ENCODE measurements around the gene UBR4.

The UBR4 gene

DNA sequence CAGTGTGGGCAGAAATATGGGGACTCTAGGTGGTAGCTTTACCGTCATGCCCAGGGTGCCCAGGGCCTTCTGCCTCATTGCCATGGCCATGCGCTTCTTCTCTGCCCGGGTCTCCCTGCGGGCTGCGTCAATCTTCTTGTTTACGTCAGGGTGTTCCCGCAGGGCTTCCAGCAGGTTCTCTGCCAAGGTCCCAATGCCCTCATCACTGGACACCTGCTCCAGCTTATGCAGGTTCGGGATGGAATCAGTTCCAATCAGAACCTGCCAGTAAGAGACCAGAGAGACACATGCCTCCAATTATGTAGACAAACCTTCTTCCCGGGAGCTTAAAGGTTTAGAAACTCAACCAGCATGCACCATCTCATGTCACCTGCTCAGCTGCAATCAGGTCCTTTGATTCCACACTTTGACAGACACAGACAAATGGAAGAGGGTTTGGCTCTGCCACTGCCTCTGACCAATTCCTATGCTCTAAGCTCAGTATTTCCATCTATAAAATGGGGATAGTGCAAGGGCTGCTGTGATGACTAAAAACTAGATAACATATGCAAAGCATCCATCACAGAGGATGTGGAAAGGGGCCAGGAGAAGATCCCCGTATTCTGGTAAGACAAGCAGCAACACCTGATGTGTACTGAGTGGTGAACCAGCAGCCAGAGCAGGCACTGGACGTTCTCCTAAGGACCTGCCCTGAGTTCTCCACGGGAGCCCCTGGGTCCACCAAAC, 121.2 kb downstream of the UBR4 start:
- H4K20me1 ChIP-seq: no peaks in the 10 kb centered on the region
- H3K9me3 ChIP-seq: no peaks in the 10 kb centered on the region
- no peaks in the 10 kb centered on the region for H3K4me1 ChIP-seq
- H3K36me3 ChIP-seq: peaks cover 99% of the 10 kb centered on the region
- H3K4me3 ChIP-seq: no peak overlapping the region
- H3K27me3 ChIP-seq: no peaks in the 10 kb centered on the region
- no peak overlapping the region for H3K27ac ChIP-seq
- no peak for TF ChIP-seq Cebpa-rat (IDR thresholded peaks at IDR 0.05)
- H3K9ac ChIP-seq: no peak overlapping the region
- H3K4me2 ChIP-seq: no peak overlapping the region

DNA sequence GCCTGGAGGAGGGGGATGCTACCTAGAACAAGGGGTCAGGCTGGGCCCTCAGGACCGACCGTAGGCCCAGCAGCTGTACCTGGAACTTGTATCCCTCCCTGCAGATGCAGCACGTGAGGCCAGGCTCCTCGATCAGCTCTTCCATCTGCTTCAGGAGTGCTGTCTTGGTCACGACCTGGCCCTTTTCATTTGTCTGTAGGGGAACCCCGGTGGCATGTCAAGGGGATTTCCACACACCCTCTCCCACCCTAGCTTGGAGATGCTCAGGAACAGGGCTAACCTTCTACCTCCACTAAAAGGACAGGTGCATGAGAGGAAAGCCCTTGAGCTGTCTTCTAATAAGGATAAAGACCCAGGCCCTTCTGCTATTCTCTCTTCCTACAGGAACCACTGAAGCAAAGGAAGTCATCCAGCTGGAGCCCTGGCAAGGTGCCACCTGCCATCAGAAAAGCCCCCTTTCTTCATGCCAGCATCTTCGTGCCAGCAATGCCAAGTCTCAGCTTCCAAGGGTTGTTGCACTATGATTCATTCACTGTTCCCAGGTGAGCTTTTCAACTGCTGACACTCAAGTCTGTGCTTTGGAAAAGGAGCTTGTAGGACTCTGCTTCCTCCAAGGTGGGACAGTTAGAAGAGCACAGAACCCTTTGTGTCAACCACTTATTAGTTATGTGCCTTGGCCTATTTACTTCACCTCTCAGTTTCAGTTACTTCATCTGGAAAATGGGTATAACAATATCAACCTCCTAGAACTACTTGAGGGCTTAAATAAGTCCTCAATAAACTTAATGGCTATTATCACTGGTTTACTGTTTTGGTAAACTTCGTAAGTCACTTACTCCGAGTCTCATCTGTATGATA, 122.1 kb downstream of the UBR4 start:
- H3K9me3 ChIP-seq: no peaks in the 10 kb centered on the region
- no peak overlapping the region for H3K4me2 ChIP-seq
- H3K36me3 ChIP-seq: peaks cover 99% of the 10 kb centered on the region
- H4K20me1 ChIP-seq: no peaks in the 10 kb centered on the region
- H3K27ac ChIP-seq: no peak overlapping the region
- H3K27me3 ChIP-seq: no peaks in the 10 kb centered on the region
- no peak for TF ChIP-seq Cebpa-rat (IDR thresholded peaks at IDR 0.05)
- no peaks in the 10 kb centered on the region for H3K4me1 ChIP-seq
- H3K9ac ChIP-seq: no peak overlapping the region
- H3K4me3 ChIP-seq: no peak overlapping the region

DNA sequence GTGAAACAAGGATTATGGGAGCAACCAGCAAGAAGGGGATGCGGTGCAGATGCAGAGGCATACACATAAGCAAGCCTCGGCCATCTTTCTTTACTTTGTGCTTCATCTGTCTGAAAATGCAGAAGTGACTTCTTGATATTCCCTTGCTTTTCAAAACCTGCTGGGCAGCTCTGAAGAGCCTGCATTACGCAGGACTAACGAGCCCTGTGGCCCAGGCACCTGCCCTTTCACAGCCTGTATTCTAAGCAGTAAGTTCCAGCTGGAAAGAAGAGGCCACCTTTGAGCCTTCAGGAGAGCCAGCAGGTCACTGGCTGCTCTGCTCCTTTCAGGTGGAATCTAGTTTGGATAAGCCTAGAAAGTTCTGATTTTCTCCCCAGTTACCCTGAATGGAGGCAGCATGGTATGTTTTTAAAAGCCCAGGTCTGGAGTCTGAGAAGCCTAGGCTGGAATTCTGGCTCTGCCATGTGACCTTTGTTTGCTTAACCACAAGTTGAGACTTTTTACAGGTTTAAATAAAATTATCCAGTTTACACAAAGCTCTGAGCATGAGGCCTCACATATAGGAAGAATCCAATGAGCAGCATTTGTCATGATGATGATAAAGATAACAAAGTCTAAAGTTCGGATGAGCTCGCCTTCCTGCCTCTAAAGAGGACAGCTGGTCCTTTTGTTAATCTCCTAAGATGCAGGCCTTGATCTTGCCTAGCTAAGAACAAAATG, 122.9 kb downstream of the UBR4 start:
- Histone ChIP-seq H3K4me2 (no peak overlapping the region), H3K9me3 (no peaks in the 10 kb centered on the region), H3K36me3 (peaks cover 99% of the 10 kb centered on the region), H3K27me3 (no peaks in the 10 kb centered on the region), H3K4me1 (no peaks in the 10 kb centered on the region), H3K27ac (no peak overlapping the region), H3K9ac (no peak overlapping the region), H4K20me1 (no peaks in the 10 kb centered on the region), H3K4me3 (no peak overlapping the region)
- TF ChIP-seq Cebpa-rat (IDR thresholded peaks at IDR 0.05): no peak

DNA sequence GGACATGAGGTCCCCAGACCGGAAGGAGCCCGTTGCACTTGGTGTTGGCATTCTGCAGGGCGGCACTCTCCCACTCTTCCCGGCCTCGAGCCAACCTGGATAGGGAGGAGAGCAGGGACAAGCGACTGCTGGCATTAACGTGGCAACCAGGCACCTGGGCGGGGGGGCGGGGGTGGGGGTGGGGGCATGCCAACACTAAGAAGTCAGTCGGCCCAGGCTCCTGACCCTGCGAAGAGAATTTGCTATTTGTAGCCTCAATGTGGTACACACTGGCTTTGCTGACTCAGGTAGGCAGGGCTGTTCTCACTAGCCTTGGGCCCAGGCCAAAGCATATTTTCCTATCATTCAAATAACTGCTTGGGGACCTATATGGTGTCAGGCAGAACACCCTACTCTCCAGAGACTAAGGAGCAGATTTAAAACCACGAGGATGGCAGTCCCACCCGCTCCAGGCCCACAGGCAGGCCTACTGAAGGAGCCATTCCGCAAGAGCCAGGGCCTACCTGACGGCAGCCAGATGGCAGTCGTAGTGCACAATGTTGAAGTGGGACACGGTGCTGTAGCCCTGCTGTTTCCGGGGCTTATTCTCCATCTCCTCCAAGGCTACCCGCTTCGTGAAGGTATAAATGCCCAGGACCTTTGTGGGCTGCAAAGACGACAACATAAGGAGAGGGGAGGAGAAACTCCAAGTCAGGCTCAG, 123.7 kb downstream of the UBR4 start:
- H3K4me1 ChIP-seq: no peaks in the 10 kb centered on the region
- peaks cover 99% of the 10 kb centered on the region for H3K36me3 ChIP-seq
- H3K4me2 ChIP-seq: no peak overlapping the region
- no peak overlapping the region for H3K9ac ChIP-seq
- H4K20me1 ChIP-seq: no peaks in the 10 kb centered on the region
- TF ChIP-seq Cebpa-rat (IDR thresholded peaks at IDR 0.05): no peak
- no peaks in the 10 kb centered on the region for H3K9me3 ChIP-seq
- no peaks in the 10 kb centered on the region for H3K27me3 ChIP-seq
- H3K27ac ChIP-seq: no peak overlapping the region
- no peak overlapping the region for H3K4me3 ChIP-seq

DNA sequence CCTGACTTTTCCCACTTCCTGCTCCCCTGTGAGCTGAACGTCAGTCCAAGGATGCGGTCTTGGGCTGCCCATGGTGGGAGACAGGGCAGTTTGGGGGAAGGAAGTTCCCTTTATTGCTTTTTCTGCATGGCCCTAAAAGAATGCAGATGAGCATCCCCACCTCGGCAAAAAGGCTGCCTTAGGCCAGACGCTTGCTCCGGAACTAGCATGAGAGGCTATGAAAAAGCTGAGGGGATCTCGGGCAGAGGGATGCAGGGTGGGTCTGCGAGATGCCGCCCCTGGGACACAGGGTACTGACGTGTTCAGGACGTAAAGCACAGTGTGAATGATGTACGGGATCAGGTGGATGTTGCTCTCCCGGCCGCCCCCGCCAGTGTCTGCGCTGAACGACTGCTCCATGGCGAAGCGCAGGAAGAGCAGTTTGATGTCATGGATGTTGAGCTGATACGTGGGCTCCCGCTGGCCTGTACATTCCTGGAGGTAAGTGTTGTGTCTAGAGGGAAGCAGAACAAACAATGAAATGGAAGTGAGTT, 125.8 kb downstream of the UBR4 start:
- TF ChIP-seq Cebpa-rat (IDR thresholded peaks at IDR 0.05): no peak
- peaks cover 99% of the 10 kb centered on the region for H3K36me3 ChIP-seq

DNA sequence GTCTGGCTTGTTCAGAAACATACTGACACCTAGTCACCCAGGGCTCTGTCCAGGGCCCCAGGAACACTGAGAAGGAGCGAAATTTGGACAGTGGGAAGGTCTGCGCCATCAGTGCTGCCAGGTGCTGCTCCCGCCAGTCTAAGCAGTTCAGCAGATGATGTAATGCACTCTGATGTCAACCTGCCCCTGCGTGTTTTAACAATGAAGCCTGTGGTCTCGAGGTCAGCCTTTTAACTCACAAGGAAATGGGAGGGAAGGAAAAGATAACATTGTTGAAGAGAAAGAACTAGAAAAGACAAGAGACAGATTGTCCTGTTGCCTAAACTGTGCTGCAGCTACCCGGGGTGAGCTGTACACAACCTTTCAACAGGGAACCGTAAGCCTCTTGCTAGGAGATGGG, 127.0 kb downstream of the UBR4 start:
- H4K20me1 ChIP-seq: no peaks in the 10 kb centered on the region
- no peaks in the 10 kb centered on the region for H3K4me1 ChIP-seq
- no peaks in the 10 kb centered on the region for H3K9me3 ChIP-seq
- no peak overlapping the region for H3K9ac ChIP-seq
- no peak overlapping the region for H3K4me2 ChIP-seq
- no peaks in the 10 kb centered on the region for H3K27me3 ChIP-seq
- no peak overlapping the region for H3K27ac ChIP-seq
- no peak for TF ChIP-seq Cebpa-rat (IDR thresholded peaks at IDR 0.05)
- H3K36me3 ChIP-seq: peaks cover 99% of the 10 kb centered on the region
- no peak overlapping the region for H3K4me3 ChIP-seq

More for the DNA sequence above, 125.8 kb downstream of the UBR4 start:
- Histone ChIP-seq H3K27ac (no peak overlapping the region), H3K9me3 (no peaks in the 10 kb centered on the region), H3K4me3 (no peak overlapping the region), H3K4me1 (no peaks in the 10 kb centered on the region), H3K27me3 (no peaks in the 10 kb centered on the region), H3K4me2 (no peak overlapping the region), H3K9ac (no peak overlapping the region; the same call in 1 of the 2 replicates), H4K20me1 (no peaks in the 10 kb centered on the region)

DNA sequence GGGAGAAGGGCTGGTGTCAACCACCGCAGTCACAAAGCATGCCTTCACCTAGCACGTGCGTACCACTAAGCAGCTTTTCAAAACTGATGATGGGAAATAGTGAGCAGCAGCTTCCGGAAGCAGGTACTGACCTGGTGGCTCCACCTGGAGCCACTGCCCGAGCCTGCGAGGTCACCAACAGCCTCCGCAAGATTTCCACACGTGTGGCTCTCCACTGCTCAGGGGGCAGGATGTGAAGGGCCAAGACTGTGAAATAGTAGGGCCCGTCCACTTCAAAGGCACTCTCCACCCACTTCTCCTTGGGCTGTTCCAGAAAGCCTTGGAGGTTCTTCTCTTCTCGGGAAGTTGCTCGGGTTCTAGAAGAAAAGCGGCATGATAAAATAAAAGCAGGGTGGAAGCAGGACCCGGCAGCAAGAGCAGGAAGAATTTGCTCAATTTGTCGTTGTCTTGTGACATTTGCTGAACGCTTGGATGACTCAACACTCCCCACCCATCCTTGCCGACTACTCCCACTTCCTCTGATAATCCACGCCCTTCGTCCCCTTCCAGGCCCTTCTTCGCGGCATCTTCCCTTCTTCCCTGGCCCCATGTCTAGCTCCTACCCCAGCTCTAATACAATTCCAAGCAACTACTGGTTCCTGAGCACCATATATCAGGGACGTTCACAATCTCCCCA, 128.7 kb downstream of the UBR4 start:
- Histone ChIP-seq H4K20me1 (no peaks in the 10 kb centered on the region), H3K4me1 (0 out of 2 replicates have a peak, but pooled peaks cover under 1% of the 10 kb centered on the region), H3K4me3 (no peak overlapping the region), H3K36me3 (peaks cover 98% of the 10 kb centered on the region), H3K27me3 (no peaks in the 10 kb centered on the region), H3K9ac (no peak overlapping the region), H3K4me2 (no peak overlapping the region), H3K27ac (no peak overlapping the region), H3K9me3 (no peaks in the 10 kb centered on the region)
- no peak for TF ChIP-seq Cebpa-rat (IDR thresholded peaks at IDR 0.05)

DNA sequence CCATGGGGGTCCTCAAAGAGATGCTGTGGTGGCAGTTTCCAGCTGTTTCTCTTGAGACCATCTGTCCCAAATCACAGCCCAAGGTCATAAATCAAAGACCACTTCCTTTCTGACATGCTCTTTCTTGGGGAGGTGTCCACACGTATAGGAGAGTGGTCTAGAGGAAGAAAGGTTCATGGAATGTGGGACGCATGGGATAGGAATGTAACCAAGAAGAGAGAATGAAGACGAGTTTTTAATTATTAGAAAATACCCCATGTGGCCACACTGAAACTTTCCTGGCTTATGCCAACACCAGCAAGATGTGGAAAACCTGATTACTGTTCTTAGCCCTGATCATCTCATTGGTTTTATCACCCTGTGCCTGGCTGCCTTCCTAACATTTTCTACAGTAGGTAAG, 129.3 kb downstream of the UBR4 start:
- Histone ChIP-seq H3K4me3 (no peak overlapping the region), H3K27ac (no peak overlapping the region), H3K4me2 (no peak overlapping the region)

More for the DNA sequence above, 129.3 kb downstream of the UBR4 start:
- Histone ChIP-seq H3K27me3 (no peaks in the 10 kb centered on the region), H3K9me3 (no peaks in the 10 kb centered on the region), H3K9ac (no peak overlapping the region), H3K36me3 (peaks cover 99% of the 10 kb centered on the region), H4K20me1 (peaks cover 4% of the 10 kb centered on the region), H3K4me1 (peaks cover 7% of the 10 kb centered on the region)
- TF ChIP-seq Cebpa-rat (IDR thresholded peaks at IDR 0.05): no peak

Measured in BLaER1 (cell line).